Stimulated activated CD4-positive, alpha-beta T cell treated with anti-CD3 and anti-CD28 coated beads, Interleukin-1b, Interleukin-23, amount 100 ng/mL, for 24 hours (primary cell): ENCODE results near the gene OR52K2.
"Not testable (repeated sequence)": the region's sequence is repeated elsewhere in the genome, so short reads cannot be mapped to it uniquely, and the experiment has no call there.

Source experiments
- DNase-seq, 4 experiments: peaks; one replicate each; pipeline ENCODE4 v3.0.0-alpha.2; 2020; ENCODE audit warnings: low read depth in 4 of 4, low spot score in 1 of 4

The OR52K2 gene

DNA sequence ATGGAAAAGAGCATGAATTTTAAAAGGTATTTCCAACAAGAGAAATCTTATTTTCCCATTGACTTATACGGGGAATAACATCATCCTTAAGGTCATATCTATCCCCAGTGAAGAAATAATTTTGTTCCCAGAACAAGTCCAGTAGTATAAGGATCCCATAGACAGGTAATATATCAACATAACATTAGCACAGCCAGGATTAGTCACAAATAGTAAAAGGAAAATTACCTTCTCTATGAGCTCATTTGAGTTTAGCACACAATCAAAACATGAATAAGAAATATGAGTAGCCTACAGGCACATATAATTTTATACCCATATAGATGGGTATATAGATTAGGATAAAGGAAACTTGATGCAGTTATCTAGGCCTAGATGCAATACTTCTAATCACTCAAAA, 30.5 kb downstream of the OR52K2 start:
- DNase-seq, result no peak

DNA sequence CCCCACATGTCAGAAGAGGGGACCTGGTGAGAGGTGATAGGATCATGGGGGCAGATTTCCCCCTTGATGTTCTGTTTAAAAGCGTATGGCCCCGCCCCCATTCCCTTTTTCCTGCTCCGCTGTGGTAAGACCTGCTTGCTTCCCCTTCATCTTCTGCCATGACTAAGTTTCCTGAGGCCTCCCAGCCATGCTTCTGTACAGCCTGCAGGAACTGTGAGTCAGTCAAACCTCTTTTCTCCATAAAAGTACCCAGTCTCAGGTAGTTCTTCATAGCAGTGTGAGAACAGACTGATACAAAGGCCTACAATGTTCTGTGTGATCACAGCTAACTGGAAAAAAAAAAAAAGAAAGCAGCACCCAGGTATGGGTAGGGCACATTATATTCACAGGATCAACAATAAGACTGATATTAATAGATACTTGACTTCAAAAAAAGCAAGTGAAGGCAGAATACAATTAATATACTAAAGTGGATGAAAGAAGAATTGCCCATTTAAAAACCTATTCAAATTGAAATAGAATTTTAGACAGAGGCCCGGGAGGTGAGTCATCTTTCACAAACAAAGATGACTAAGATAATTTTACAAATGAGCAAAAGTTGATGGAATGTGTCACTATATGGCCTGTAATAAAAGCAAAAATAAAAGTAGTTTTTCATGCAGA, 31.6 kb downstream of the OR52K2 start:
- DNase-seq, result no peak

DNA sequence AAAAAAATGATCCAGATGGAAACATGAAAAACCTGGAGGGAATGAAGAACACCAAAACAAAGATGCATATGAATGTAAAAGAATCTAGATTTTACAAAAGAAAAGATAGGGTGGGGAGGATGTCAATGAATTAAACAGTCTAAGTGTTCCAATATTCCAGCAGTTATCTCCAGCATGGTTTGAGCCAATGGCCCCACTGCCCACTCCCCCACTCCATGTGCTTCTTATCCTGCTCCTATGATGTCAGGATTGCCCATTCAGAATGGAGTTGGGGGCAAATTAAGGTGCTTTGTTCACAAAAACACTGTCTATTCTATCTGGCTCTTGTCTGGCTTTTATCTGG, 32.1 kb downstream of the OR52K2 start:
- DNase-seq, result no peak

DNA sequence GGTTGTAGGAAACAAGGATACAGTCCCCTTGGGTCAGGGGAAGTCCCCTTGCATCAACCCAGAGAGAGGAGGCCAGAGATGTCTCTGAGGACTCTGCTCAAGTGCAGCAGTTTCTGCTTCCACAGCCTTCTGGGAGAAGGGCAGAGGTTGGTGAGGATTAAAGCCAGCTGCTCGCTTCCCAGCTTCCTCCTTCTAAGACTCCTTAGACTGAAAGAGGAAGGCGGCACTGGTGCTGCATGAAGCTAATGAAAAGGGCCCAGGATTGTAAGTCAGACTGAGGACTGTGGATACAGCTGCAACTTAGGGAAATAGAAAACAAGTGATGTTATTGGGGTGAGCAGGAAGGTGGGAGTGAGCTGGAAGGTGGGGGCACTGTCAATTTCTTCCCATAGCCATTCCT, 33.4 kb downstream of the OR52K2 start, which contains the start of gene OR52K1:
Gene OR52K1 (plus strand): TSS at position 202 of the 400 bp plus-strand sequence. CDS start 6,255 bp downstream, outside the sequence.
- DNase-seq, result no peak

GRCh38 chr11:4484310-4484709, 35.2 kb downstream of the OR52K2 start:
- no peak for DNase-seq

- DNase-seq, result not testable (repeated sequence)
Measured at GRCh38 chr11:4491405-4491804, 42.3 kb downstream of the OR52K2 start.

DNA sequence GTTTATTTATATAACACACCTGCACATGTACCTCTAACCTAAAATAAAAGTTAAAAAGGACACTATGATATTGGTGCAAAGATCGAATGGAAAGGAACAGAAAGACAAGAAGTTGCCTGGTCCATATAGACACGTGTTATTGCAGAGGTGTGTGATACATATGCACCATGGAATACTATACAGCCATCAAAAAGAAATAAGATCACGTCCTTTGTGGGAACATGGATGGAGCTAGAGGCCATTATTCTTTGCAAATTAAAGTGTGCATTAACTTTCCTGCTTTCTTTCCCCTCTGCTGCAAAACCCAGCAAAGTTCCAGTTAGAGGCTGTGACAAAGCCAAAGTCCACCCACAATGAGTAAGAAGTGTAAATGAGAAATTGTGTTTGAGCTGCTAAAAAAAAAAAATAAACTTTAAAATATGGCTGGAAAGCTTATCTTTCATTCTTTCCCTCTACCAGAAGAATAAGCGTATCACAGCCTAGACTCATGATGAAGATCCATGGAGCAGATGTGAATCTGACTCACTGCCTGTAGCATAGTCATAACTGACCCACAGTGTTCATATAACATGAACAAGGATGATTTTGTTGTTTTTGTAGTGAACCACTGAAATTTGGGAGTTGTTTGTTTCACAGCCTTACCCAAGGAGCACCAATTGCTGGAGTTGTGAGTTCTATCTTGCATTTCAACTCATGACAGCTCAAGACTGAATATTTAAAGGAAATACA, 42.9 kb downstream of the OR52K2 start:
- no peak for DNase-seq

- DNase-seq, result no peak
Measured at GRCh38 chr11:4493480-4493818, 44.4 kb downstream of the OR52K2 start.

DNA sequence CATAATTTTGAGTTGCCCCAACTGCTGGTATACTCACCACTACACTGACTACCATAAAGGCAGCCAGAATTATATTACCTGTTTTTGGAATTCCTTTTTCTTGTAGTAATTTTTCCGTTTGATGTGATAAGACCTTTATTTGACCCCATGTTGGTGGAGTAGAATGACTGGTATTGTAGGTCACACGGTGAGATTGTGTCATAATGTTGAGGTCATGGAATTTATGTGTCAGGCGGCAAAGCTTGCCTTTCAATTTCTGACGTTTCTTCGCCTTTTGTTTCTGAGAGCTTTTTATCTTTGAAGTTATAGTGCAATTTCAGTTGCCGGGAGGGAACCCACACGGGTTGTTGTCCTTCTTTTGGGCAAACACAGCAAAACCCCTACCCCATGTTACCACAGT, 46.4 kb downstream of the OR52K2 start:
- no peak for DNase-seq

GRCh38 chr11:4495986-4496385, 46.9 kb downstream of the OR52K2 start:
- DNase-seq, result no peak

GRCh38 chr11:4496557-4497248, 47.6 kb downstream of the OR52K2 start:
- no peak for DNase-seq
